ENCODE data around the gene PITPNC1. TPM values are rescaled to one million over a fixed set of nuclear protein-coding genes. Genes with fewer than 3 reads are reported as not detected.
A peak's percentile ranks its signal among the peaks of the same experiment; 100 is the strongest.

Gene PITPNC1
- total and polyA plus RNA-seq, 2 donors (not counting 1 experiment from before 2014, with no cell fraction given), result 5.8 to 7.1 TPM

GRCh38 chr17:67566656-67567055, 189.6 kb downstream of the PITPNC1 start:
- Histone ChIP-seq H3K36me3 (ENCODE audit: control insufficient read depth, insufficient read depth, low read length) (no peaks in the 10 kb centered on the region), H3K4me2 (ENCODE audit: extremely low read depth, insufficient read depth, low read length) (no peak overlapping the region)

GRCh38 chr17:67569015-67569451, 192.0 kb downstream of the PITPNC1 start:
- Histone ChIP-seq H3K4me1 (ENCODE audit: control insufficient read depth, extremely low read depth, insufficient read depth, low read length) (no peaks in the 10 kb centered on the region), H3K9ac (ENCODE audit: insufficient read depth, low read length) (no peak overlapping the region), H4K20me1 (ENCODE audit: control insufficient read depth, extremely low read depth, insufficient read depth, low read length) (no peaks in the 10 kb centered on the region), H3K4me3 (replicated peaks in 1 of 4; ENCODE audit: control extremely low read depth in 1 of 4, insufficient read depth in 1 of 4, low read depth in 3 of 4, low read length in 4 of 4) (no peak overlapping the region), H2AFZ (ENCODE audit: low read length) (no peak overlapping the region), H3K4me2 (ENCODE audit: extremely low read depth, insufficient read depth, low read length) (no peak overlapping the region), H3K9me3 (ENCODE audit: control insufficient read depth, insufficient read depth, low read depth, low read length) (no peaks in the 10 kb centered on the region), H3K27ac (ENCODE audit: insufficient read depth, low read length) (no peak overlapping the region), H3K36me3 (ENCODE audit: control insufficient read depth, insufficient read depth, low read length) (no peaks in the 10 kb centered on the region), H3K79me2 (ENCODE audit: control insufficient read depth, insufficient read depth, low read length) (no peaks in the 10 kb centered on the region), H3K27me3 (ENCODE audit: control insufficient read depth, insufficient read depth, low read length) (no peaks in the 10 kb centered on the region)
- TF ChIP-seq EZH2 (IDR thresholded peaks at IDR 0.05; ENCODE audit: low read length, missing control alignments) (no peak), CTCF (conservative IDR thresholded peaks at IDR 0.05 in 1 of 2, IDR thresholded peaks at IDR 0.05 in 1 of 2; ENCODE audit: low read depth in 1 of 2, low read length in 2 of 2) (no peak)
- no peak for DNase-seq (ENCODE audit: low read depth in 2 of 2)

More at GRCh38 chr17:67566656-67567055, 189.6 kb downstream of the PITPNC1 start:
- Histone ChIP-seq H3K27ac (ENCODE audit: insufficient read depth, low read length) (no peak overlapping the region), H3K4me1 (ENCODE audit: control insufficient read depth, extremely low read depth, insufficient read depth, low read length) (no peaks in the 10 kb centered on the region), H3K9me3 (ENCODE audit: control insufficient read depth, insufficient read depth, low read depth, low read length) (no peaks in the 10 kb centered on the region), H2AFZ (ENCODE audit: low read length) (no peak overlapping the region), H3K9ac (ENCODE audit: insufficient read depth, low read length) (no peak overlapping the region), H3K27me3 (ENCODE audit: control insufficient read depth, insufficient read depth, low read length) (no peaks in the 10 kb centered on the region), H3K4me3 (replicated peaks in 1 of 4; ENCODE audit: control extremely low read depth in 1 of 4, insufficient read depth in 1 of 4, low read depth in 3 of 4, low read length in 4 of 4) (no peak overlapping the region), H3K79me2 (ENCODE audit: control insufficient read depth, insufficient read depth, low read length) (no peaks in the 10 kb centered on the region), H4K20me1 (ENCODE audit: control insufficient read depth, extremely low read depth, insufficient read depth, low read length) (no peaks in the 10 kb centered on the region)
- TF ChIP-seq CTCF (conservative IDR thresholded peaks at IDR 0.05 in 1 of 2, IDR thresholded peaks at IDR 0.05 in 1 of 2; ENCODE audit: low read depth in 1 of 2, low read length in 2 of 2) (no peak), EZH2 (IDR thresholded peaks at IDR 0.05; ENCODE audit: low read length, missing control alignments) (no peak)
- no peak for DNase-seq (ENCODE audit: low read depth in 2 of 2)

GRCh38 chr17:67569873-67570272, 192.8 kb downstream of the PITPNC1 start:
- no peaks in the 10 kb centered on the region for H3K27me3 ChIP-seq (ENCODE audit: control insufficient read depth, insufficient read depth, low read length)
- H3K27ac ChIP-seq (ENCODE audit: insufficient read depth, low read length), result no peak overlapping the region
- H4K20me1 ChIP-seq (ENCODE audit: control insufficient read depth, extremely low read depth, insufficient read depth, low read length), result no peaks in the 10 kb centered on the region
- peak in 1 of 2 donors; percentile 11 for DNase-seq (ENCODE audit: low read depth in 2 of 2)
- no peaks in the 10 kb centered on the region for H3K9me3 ChIP-seq (ENCODE audit: control insufficient read depth, insufficient read depth, low read depth, low read length)
- no peaks in the 10 kb centered on the region for H3K79me2 ChIP-seq (ENCODE audit: control insufficient read depth, insufficient read depth, low read length)
- no peak for TF ChIP-seq EZH2 (IDR thresholded peaks at IDR 0.05; ENCODE audit: low read length, missing control alignments)
- H2AFZ ChIP-seq (ENCODE audit: low read length), result no peak overlapping the region
- no peaks in the 10 kb centered on the region for H3K36me3 ChIP-seq (ENCODE audit: control insufficient read depth, insufficient read depth, low read length)
- no peak overlapping the region for H3K4me3 ChIP-seq (replicated peaks in 1 of 4; ENCODE audit: control extremely low read depth in 1 of 4, insufficient read depth in 1 of 4, low read depth in 3 of 4, low read length in 4 of 4)
- no peak overlapping the region for H3K9ac ChIP-seq (ENCODE audit: insufficient read depth, low read length)
- no peak overlapping the region for H3K4me2 ChIP-seq (ENCODE audit: extremely low read depth, insufficient read depth, low read length)
- H3K4me1 ChIP-seq (ENCODE audit: control insufficient read depth, extremely low read depth, insufficient read depth, low read length), result no peaks in the 10 kb centered on the region

Measured in fibroblast of lung (primary cell).